KMS-11 (cell line): ENCODE results near the gene MAST4.

Experiments
- H2AFZ ChIP-seq: fragments of 200-600 bp; sonication (generic); 2 replicates; pipeline ENCODE4 v1.6.1; 2016; ENCODE audit warnings: antibody characterized with exemption, mixed run types, low read depth
- H3K27ac ChIP-seq: fragments of 200-600 bp; sonication (generic); 2 replicates; pipeline ENCODE4 v1.6.1; 2016; ENCODE audit warnings: mild to moderate bottlenecking, mixed run types
- H3K27me3 ChIP-seq: fragments of 200-600 bp; sonication (generic); 2 replicates; pipeline ENCODE4 v1.6.1; 2017; ENCODE audit warnings: mild to moderate bottlenecking, low read depth, mixed run types, moderate library complexity; ENCODE audit not compliant: insufficient read depth
- H3K36me3 ChIP-seq: fragments of 200-600 bp; sonication (generic); 2 replicates; pipeline ENCODE4 v1.6.1; 2017; ENCODE audit warnings: mild to moderate bottlenecking, mixed run types; ENCODE audit not compliant: insufficient read depth
- H3K4me1 ChIP-seq: fragments of 200-600 bp; sonication (generic); 2 replicates; pipeline ENCODE4 v1.6.1; 2016; ENCODE audit warnings: mild to moderate bottlenecking, low read depth, mixed run types; ENCODE audit not compliant: poor library complexity, severe bottlenecking
- H3K4me2 ChIP-seq: fragments of 200-600 bp; sonication (generic); 2 replicates; pipeline ENCODE4 v1.7.0; 2016; ENCODE audit warnings: mild to moderate bottlenecking, mixed run types
- H3K4me3 ChIP-seq: fragments of 200-600 bp; sonication (generic); IDR thresholded peaks from 2 replicates; pipeline ENCODE4 v1.6.1; 2017; ENCODE audit warnings: low read depth, low read length, mixed read lengths; ENCODE audit not compliant: insufficient read depth
- H3K79me2 ChIP-seq: fragments of 200-600 bp; sonication (generic); 2 replicates; pipeline ENCODE4 v1.6.1; 2016; ENCODE audit warnings: low read depth, mixed run types; ENCODE audit not compliant: insufficient read depth
- H3K9ac ChIP-seq: fragments of 200-600 bp; sonication (generic); 2 replicates; pipeline ENCODE4 v1.6.1; 2016; ENCODE audit warnings: mild to moderate bottlenecking, mixed run types
- H4K20me1 ChIP-seq: fragments of 200-600 bp; sonication (generic); 2 replicates; pipeline ENCODE4 v1.6.1; 2016; ENCODE audit warnings: mild to moderate bottlenecking, mixed run types; ENCODE audit not compliant: insufficient read depth
- CTCF ChIP-seq: fragments of 200-600 bp; sonication (generic); conservative IDR thresholded peaks from 2 replicates; pipeline ENCODE4 v1.6.1; 2017; ENCODE audit warnings: low read depth, mild to moderate bottlenecking, antibody characterized with exemption, low read length, moderate library complexity, mixed read lengths

MAST4 gene

GRCh38 chr5:67142816-67143215 lies 546.6 kb downstream of the MAST4 start:
- Histone ChIP-seq H3K36me3 (no peaks in the 10 kb centered on the region), H3K4me2 (no peak overlapping the region), H3K4me3 (no peak overlapping the region), H3K9ac (no peak overlapping the region), H4K20me1 (no peaks in the 10 kb centered on the region), H3K27me3 (no peaks in the 10 kb centered on the region), H2AFZ (no peak overlapping the region), H3K4me1 (no peaks in the 10 kb centered on the region), H3K79me2 (no peaks in the 10 kb centered on the region), H3K27ac (no peak overlapping the region)
- no peak for TF ChIP-seq CTCF

- Histone ChIP-seq H4K20me1 (no peaks in the 10 kb centered on the region), H3K4me1 (no peaks in the 10 kb centered on the region), H3K36me3 (no peaks in the 10 kb centered on the region), H3K4me2 (no peak overlapping the region), H3K4me3 (no peak overlapping the region), H3K9ac (no peak overlapping the region), H3K27me3 (no peaks in the 10 kb centered on the region), H3K27ac (no peak overlapping the region), H2AFZ (no peak overlapping the region), H3K79me2 (no peaks in the 10 kb centered on the region)
- TF ChIP-seq CTCF: no peak
Observed at GRCh38 chr5:67143549-67143948, 547.4 kb downstream of the MAST4 start.

GRCh38 chr5:67144183-67144639 lies 548.0 kb downstream of the MAST4 start:
- Histone ChIP-seq H3K4me2 (no peak overlapping the region), H4K20me1 (no peaks in the 10 kb centered on the region), H3K79me2 (no peaks in the 10 kb centered on the region), H3K4me3 (no peak overlapping the region), H3K9ac (no peak overlapping the region), H3K36me3 (no peaks in the 10 kb centered on the region), H2AFZ (no peak overlapping the region), H3K4me1 (no peaks in the 10 kb centered on the region), H3K27ac (no peak overlapping the region), H3K27me3 (no peaks in the 10 kb centered on the region)
- no peak for TF ChIP-seq CTCF

- Histone ChIP-seq H3K27me3 (no peaks in the 10 kb centered on the region), H4K20me1 (no peaks in the 10 kb centered on the region), H3K4me3 (no peak overlapping the region), H3K79me2 (no peaks in the 10 kb centered on the region), H3K36me3 (no peaks in the 10 kb centered on the region), H3K9ac (no peak overlapping the region), H2AFZ (no peak overlapping the region), H3K27ac (no peak overlapping the region), H3K4me1 (no peaks in the 10 kb centered on the region), H3K4me2 (no peak overlapping the region)
- no peak for TF ChIP-seq CTCF
Observed at GRCh38 chr5:67146574-67146973, 550.4 kb downstream of the MAST4 start.

- Histone ChIP-seq H3K4me3 (no peak overlapping the region), H3K79me2 (no peaks in the 10 kb centered on the region), H3K27me3 (no peaks in the 10 kb centered on the region), H3K9ac (no peak overlapping the region), H3K27ac (no peak overlapping the region), H4K20me1 (no peaks in the 10 kb centered on the region), H3K36me3 (no peaks in the 10 kb centered on the region), H3K4me2 (no peak overlapping the region), H3K4me1 (no peaks in the 10 kb centered on the region), H2AFZ (no peak overlapping the region)
- no peak for TF ChIP-seq CTCF
Observed at GRCh38 chr5:67146981-67147380, 550.8 kb downstream of the MAST4 start.
